Nephron (organoid): ENCODE measurements around the gene PPT2.

ENCODE experiments used
- H3K27ac Mint-ChIP-seq, 3 experiments: 2 replicates each; pipeline ENCODE4 v1.8.0; 2020; ENCODE audit warnings: mixed read lengths in 3 of 3, mild to moderate bottlenecking in 2 of 3, moderate library complexity in 1 of 3
- H3K27me3 Mint-ChIP-seq: 2 replicates; pipeline ENCODE4 v1.8.0; 2021; ENCODE audit warnings: low read depth, mild to moderate bottlenecking, moderate library complexity, mixed read lengths
- H3K36me3 Mint-ChIP-seq: 2 replicates; pipeline ENCODE4 v1.8.0; 2020; ENCODE audit warnings: low read depth, mixed read lengths
- H3K4me1 Mint-ChIP-seq: 2 replicates; pipeline ENCODE4 v1.8.0; 2020; ENCODE audit warnings: mixed read lengths
- H3K4me3 Mint-ChIP-seq, 3 experiments: 2 replicates each; pipeline ENCODE4 v1.8.0; 2020; ENCODE audit warnings: mild to moderate bottlenecking in 3 of 3, mixed read lengths in 3 of 3, moderate library complexity in 2 of 3
- H3K9me3 Mint-ChIP-seq: 2 replicates; pipeline ENCODE4 v1.8.0; 2020; ENCODE audit warnings: mixed read lengths
- CTCF ChIP-seq, 3 experiments: fragments of 200-600 bp; sonication (generic); IDR thresholded peaks; one replicate each; pipeline ENCODE4 v1.5.0; 2021; ENCODE audit warnings: antibody characterized with exemption in 3 of 3; ENCODE audit not compliant: unreplicated experiment in 3 of 3

Gene PPT2

GRCh38 chr6:32113386-32114352 is 40.3 kb upstream of the PPT2 start:
- Mint-ChIP-seq H3K9me3 (no peaks in the 10 kb centered on the region), H3K27me3 (peaks cover 9% of the 10 kb centered on the region), H3K4me3 (no peak overlapping the region), H3K36me3 (peaks cover 34% of the 10 kb centered on the region), H3K27ac (peak overlapping the region in 2 of 3 experiments; percentile 65 to 89), H3K4me1 (peaks cover 52% of the 10 kb centered on the region)
- TF ChIP-seq CTCF (IDR thresholded peaks at IDR 0.05; ENCODE audit: unreplicated experiment in 3 of 3): peak in 1 of 3 experiments; percentile 17

GRCh38 chr6:32114796-32115195 is 39.1 kb upstream of the PPT2 start:
- no peak for TF ChIP-seq CTCF (IDR thresholded peaks at IDR 0.05; ENCODE audit: unreplicated experiment in 3 of 3)
- peak overlapping the region in 2 of 3 experiments; percentile 65 to 73 for H3K27ac Mint-ChIP-seq
- peaks cover 37% of the 10 kb centered on the region for H3K36me3 Mint-ChIP-seq
- peaks cover 3% of the 10 kb centered on the region for H3K27me3 Mint-ChIP-seq
- no peaks in the 10 kb centered on the region for H3K9me3 Mint-ChIP-seq
- no peak overlapping the region for H3K4me3 Mint-ChIP-seq
- H3K4me1 Mint-ChIP-seq: peaks cover 55% of the 10 kb centered on the region

GRCh38 chr6:32115623-32116022 is 38.3 kb upstream of the PPT2 start:
- H3K36me3 Mint-ChIP-seq: peaks cover 38% of the 10 kb centered on the region
- no peaks in the 10 kb centered on the region for H3K27me3 Mint-ChIP-seq
- H3K27ac Mint-ChIP-seq: peak overlapping the region in 2 of 3 experiments; percentile 56 to 65
- no peak for TF ChIP-seq CTCF (IDR thresholded peaks at IDR 0.05; ENCODE audit: unreplicated experiment in 3 of 3)
- H3K9me3 Mint-ChIP-seq: no peaks in the 10 kb centered on the region
- H3K4me1 Mint-ChIP-seq: peaks cover 52% of the 10 kb centered on the region
- no peak overlapping the region for H3K4me3 Mint-ChIP-seq

GRCh38 chr6:32116674-32117073 is 37.3 kb upstream of the PPT2 start:
- peak; percentile 44 to 46 (median 46) for TF ChIP-seq CTCF (IDR thresholded peaks at IDR 0.05; ENCODE audit: unreplicated experiment in 3 of 3)

GRCh38 chr6:32117461-32117860 is 36.5 kb upstream of the PPT2 start:
- TF ChIP-seq CTCF (IDR thresholded peaks at IDR 0.05; ENCODE audit: unreplicated experiment in 3 of 3): no peak
- H3K27me3 Mint-ChIP-seq: no peaks in the 10 kb centered on the region
- H3K9me3 Mint-ChIP-seq: no peaks in the 10 kb centered on the region
- peaks cover 54% of the 10 kb centered on the region for H3K36me3 Mint-ChIP-seq
- H3K4me3 Mint-ChIP-seq: no peak overlapping the region
- no peak overlapping the region for H3K27ac Mint-ChIP-seq
- peaks cover 34% of the 10 kb centered on the region for H3K4me1 Mint-ChIP-seq

More at GRCh38 chr6:32116674-32117073, 37.3 kb upstream of the PPT2 start:
- Mint-ChIP-seq H3K36me3 (peaks cover 47% of the 10 kb centered on the region), H3K27ac (peak overlapping the region in 2 of 3 experiments; percentile 42 to 69), H3K27me3 (no peaks in the 10 kb centered on the region), H3K4me3 (no peak overlapping the region), H3K9me3 (no peaks in the 10 kb centered on the region), H3K4me1 (peaks cover 42% of the 10 kb centered on the region)
